Sigmoid colon (tissue), 7 donors: Measurements from ENCODE around the gene IRF2BPL. TPM values are rescaled to one million over a fixed set of nuclear protein-coding genes. Genes with fewer than 3 reads are reported as not detected.

ENCODE experiments used
- DNase-seq: peaks from one replicate; pipeline ENCODE4 v3.0.0-alpha.2; 2019
- H3K27ac ChIP-seq, 4 donors: fragments of 200-600 bp; sonication (generic); one replicate each; pipeline ENCODE4 v1.5.1; 2016 to 2019; ENCODE audit warnings: mild to moderate bottlenecking in 1 of 4
- H3K27me3 ChIP-seq, 3 donors: fragments of 200-600 bp; sonication (generic); one replicate each; pipeline ENCODE4 v1.5.1; 2019; ENCODE audit warnings: mild to moderate bottlenecking in 1 of 3
- H3K36me3 ChIP-seq, 4 donors: fragments of 200-600 bp; sonication (generic); one replicate each; pipeline ENCODE4 v1.5.1; 2016 to 2019
- H3K4me1 ChIP-seq, 4 donors: fragments of 200-600 bp; sonication (generic); one replicate each; pipeline ENCODE4 v1.5.1; 2017 to 2019
- H3K4me3 ChIP-seq, 4 donors: fragments of 200-600 bp; sonication (generic); one replicate each; pipeline ENCODE4 v1.5.1; 2017 to 2019; ENCODE audit warnings: mild to moderate bottlenecking in 2 of 4, moderate library complexity in 1 of 4
- H3K9me3 ChIP-seq, 4 donors: fragments of 200-600 bp in 3 of 4; sonication (generic) in 3 of 4; one replicate each; pipeline versions ENCODE4 v1.5.1 to v1.6.1; 2013 to 2019
- EP300 ChIP-seq, 4 donors: sonication (generic); formaldehyde crosslinking; IDR thresholded peaks; one replicate each; pipeline ENCODE4 v1.6.1; 2017; ENCODE audit warnings: antibody characterized with exemption in 4 of 4
- POLR2A ChIP-seq, 2 donors: fragments of 450-650 bp; IDR thresholded peaks; one replicate each; pipeline ENCODE4 v1.6.1; 2016; ENCODE audit warnings: antibody characterized with exemption in 2 of 2, mild to moderate bottlenecking in 2 of 2, moderate library complexity in 2 of 2
- POLR2AphosphoS5 ChIP-seq, 4 donors: sonication (generic); formaldehyde crosslinking; IDR thresholded peaks; one replicate each; pipeline ENCODE4 v1.6.1; 2017; ENCODE audit warnings: antibody characterized with exemption in 4 of 4
- WGBS, 2 donors: extraction: QIAGEN DNeasy Blood & Tissue Kit; methylation state at CpG; one replicate each; pipeline ENCODE4 v1.1.7; 2013; 5-methylcytosine and 5-hydroxymethylcytosine counted together
- intact Hi-C: fragments of 100-400 bp; cut with DNase I; formaldehyde crosslinking; loops from one replicate; pipeline ENCODE4 v1.15.1; 2023
- polyA plus RNA-seq, 3 donors: library from polyadenylated mRNA; stranded (reverse); fragments of 200-250 nt; gene quantifications; one replicate each; pipeline ENCODE4 v1.2.3, GENCODE V29; 2013
- total RNA-seq, 4 donors: library from RNA; depleted of rRNA; stranded (reverse); fragments of >200 nt; gene quantifications; one replicate each; pipeline ENCODE4 v1.1.0, GENCODE V29; 2016
- TF ChIP-seq, protein P1 (sequence below), 4 experiments: fragments of 450-650 bp in 3 of 4; fragments of 200-600 bp in 1 of 4; IDR thresholded peaks; one replicate each; pipeline ENCODE4 v1.5.1; 2016 to 2019; ENCODE audit warnings: antibody characterized with exemption in 4 of 4, mild to moderate bottlenecking in 3 of 4, moderate library complexity in 2 of 4
- donor health status: healthy with polysubstance abuse.
- donor health status: Bipolar disorder and iron deficiency.
- donor health status: healthy.

The IRF2BPL gene
- total and polyA plus RNA-seq, 7 donors = 3.0 to 63.1 (median 34.7) TPM

GRCh38 chr14:76997257-76997970 is 31.1 kb downstream of the IRF2BPL start:
- WGBS, 2 donors = 85 to 87% methylated on average over 6 of the region's 6 CpGs
- TF ChIP-seq EP300 (IDR thresholded peaks at IDR 0.05) (no peak), POLR2AphosphoS5 (IDR thresholded peaks at IDR 0.05) (no peak), POLR2A (IDR thresholded peaks at IDR 0.05) (no peak)
- TF ChIP-seq, protein P1, sequence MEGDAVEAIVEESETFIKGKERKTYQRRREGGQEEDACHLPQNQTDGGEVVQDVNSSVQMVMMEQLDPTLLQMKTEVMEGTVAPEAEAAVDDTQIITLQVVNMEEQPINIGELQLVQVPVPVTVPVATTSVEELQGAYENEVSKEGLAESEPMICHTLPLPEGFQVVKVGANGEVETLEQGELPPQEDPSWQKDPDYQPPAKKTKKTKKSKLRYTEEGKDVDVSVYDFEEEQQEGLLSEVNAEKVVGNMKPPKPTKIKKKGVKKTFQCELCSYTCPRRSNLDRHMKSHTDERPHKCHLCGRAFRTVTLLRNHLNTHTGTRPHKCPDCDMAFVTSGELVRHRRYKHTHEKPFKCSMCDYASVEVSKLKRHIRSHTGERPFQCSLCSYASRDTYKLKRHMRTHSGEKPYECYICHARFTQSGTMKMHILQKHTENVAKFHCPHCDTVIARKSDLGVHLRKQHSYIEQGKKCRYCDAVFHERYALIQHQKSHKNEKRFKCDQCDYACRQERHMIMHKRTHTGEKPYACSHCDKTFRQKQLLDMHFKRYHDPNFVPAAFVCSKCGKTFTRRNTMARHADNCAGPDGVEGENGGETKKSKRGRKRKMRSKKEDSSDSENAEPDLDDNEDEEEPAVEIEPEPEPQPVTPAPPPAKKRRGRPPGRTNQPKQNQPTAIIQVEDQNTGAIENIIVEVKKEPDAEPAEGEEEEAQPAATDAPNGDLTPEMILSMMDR (IDR thresholded peaks at IDR 0.05) = no peak
- Histone ChIP-seq H3K4me3 (no peak overlapping the region), H3K9me3 (no peaks in the 10 kb centered on the region), H3K36me3 (no peaks in the 10 kb centered on the region), H3K4me1 (peaks cover 0 to 17% (median 15%) of the 10 kb centered on the region in 4 donors), H3K27me3 (no peaks in the 10 kb centered on the region), H3K27ac (no peak overlapping the region)
- intact Hi-C loops = no loop called here
- no peak for DNase-seq

DNA sequence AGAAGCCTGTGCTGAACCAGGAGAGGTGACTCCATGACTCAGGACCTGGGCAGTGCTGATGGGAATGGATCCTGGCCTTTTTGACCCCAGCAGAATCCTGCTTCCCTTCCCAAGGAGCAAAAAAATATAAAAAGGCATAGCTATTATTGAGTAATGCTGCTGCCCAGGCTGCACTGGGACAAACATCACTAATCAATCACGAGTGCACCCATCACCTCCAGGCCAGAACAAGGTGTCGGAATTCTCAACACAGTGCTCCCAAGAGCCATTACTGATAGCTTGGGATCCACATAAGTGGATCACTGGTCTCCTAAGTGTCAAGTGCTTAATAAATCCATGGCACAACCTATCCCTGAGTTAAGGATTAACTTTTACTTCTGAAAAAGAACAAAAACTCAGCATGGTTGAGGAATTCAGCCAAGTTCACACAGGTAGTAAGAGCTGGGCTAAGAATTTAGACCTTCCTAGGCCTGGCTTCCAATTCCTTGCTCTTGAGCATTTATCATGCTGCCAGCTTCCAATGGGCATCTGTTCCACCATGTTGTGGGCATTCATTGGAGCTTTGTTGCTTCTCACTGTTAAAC is 31.9 kb downstream of the IRF2BPL start:
- WGBS, 2 donors = 62 to 84% methylated on average over 2 of the region's 2 CpGs

GRCh38 chr14:76995279-76996035 is 33.1 kb downstream of the IRF2BPL start:
- no peaks in the 10 kb centered on the region for H3K27me3 ChIP-seq
- no peak overlapping the region for H3K27ac ChIP-seq
- intact Hi-C loops = no loop called here
- 48 to 69% methylated on average over 4 of the region's 4 CpGs for WGBS, 2 donors
- H3K4me1 ChIP-seq = peaks cover 0 to 10% (median 8%) of the 10 kb centered on the region in 4 donors
- no peak overlapping the region for H3K4me3 ChIP-seq
- TF ChIP-seq POLR2A (IDR thresholded peaks at IDR 0.05) = no peak
- no peak for TF ChIP-seq EP300 (IDR thresholded peaks at IDR 0.05)
- TF ChIP-seq POLR2AphosphoS5 (IDR thresholded peaks at IDR 0.05) = no peak
- TF ChIP-seq, protein P1 (IDR thresholded peaks at IDR 0.05) = no peak
- no peak for DNase-seq
- no peaks in the 10 kb centered on the region for H3K9me3 ChIP-seq
- H3K36me3 ChIP-seq = no peaks in the 10 kb centered on the region

More for the DNA sequence above, 31.9 kb downstream of the IRF2BPL start:
- Histone ChIP-seq H3K4me1 (peaks cover 0 to 17% (median 15%) of the 10 kb centered on the region in 4 donors), H3K4me3 (no peak overlapping the region), H3K27ac (no peak overlapping the region), H3K9me3 (no peaks in the 10 kb centered on the region), H3K27me3 (no peaks in the 10 kb centered on the region), H3K36me3 (no peaks in the 10 kb centered on the region)
- TF ChIP-seq POLR2AphosphoS5 (IDR thresholded peaks at IDR 0.05) = no peak
- TF ChIP-seq EP300 (IDR thresholded peaks at IDR 0.05) = no peak
- DNase-seq = no peak
- intact Hi-C loops = no loop called here

DNA sequence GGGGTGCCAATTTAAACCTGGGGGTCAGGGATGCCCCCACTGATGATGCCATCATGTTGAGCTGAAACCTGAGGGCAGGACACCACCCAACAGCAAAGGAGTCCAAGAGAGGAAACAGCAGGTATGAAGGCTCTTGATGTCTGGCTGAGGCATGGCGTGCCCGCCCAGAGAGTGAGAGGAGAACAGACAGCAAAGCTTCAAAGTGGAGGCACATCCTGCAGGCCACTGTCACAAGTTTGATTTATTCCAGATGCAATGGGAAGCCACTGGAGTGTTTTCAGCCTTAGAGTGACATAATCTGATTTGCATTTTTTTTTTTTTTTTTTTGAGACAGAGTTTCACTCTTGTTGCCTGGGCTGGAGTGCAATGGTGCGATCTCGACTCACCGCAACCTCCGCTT is 34.8 kb downstream of the IRF2BPL start:
- intact Hi-C loops = no loop called here

More for the DNA sequence above, 34.8 kb downstream of the IRF2BPL start:
- H3K36me3 ChIP-seq = no peaks in the 10 kb centered on the region
- H3K27me3 ChIP-seq = no peaks in the 10 kb centered on the region
- no peak overlapping the region for H3K4me3 ChIP-seq
- H3K27ac ChIP-seq = no peak overlapping the region
- TF ChIP-seq EP300 (IDR thresholded peaks at IDR 0.05) (no peak), POLR2A (IDR thresholded peaks at IDR 0.05) (no peak), POLR2AphosphoS5 (IDR thresholded peaks at IDR 0.05) (no peak)
- TF ChIP-seq, protein P1 (IDR thresholded peaks at IDR 0.05) = no peak
- DNase-seq = no peak
- H3K4me1 ChIP-seq = no peaks in the 10 kb centered on the region
- WGBS, 2 donors = 89 to 95% methylated on average over 6 of the region's 6 CpGs
- H3K9me3 ChIP-seq = no peaks in the 10 kb centered on the region
